IPS-18c (cell line): ENCODE results near the gene BLCAP.
"Not testable (repeated sequence)": the region's sequence is repeated elsewhere in the genome, so short reads cannot be mapped to it uniquely, and the experiment has no call there.

Experiments
- H3K4me3 ChIP-seq: 2 replicates; pipeline ENCODE4 v1.7.0; 2013; ENCODE audit warnings: low read depth, mild to moderate bottlenecking, low read length, moderate library complexity; ENCODE audit not compliant: insufficient read depth
- H3K9me3 ChIP-seq: one replicate; pipeline ENCODE4 v1.6.1; 2013; ENCODE audit warnings: mild to moderate bottlenecking, low read length, moderate library complexity; ENCODE audit not compliant: control insufficient read depth, insufficient read depth

BLCAP gene

DNA sequence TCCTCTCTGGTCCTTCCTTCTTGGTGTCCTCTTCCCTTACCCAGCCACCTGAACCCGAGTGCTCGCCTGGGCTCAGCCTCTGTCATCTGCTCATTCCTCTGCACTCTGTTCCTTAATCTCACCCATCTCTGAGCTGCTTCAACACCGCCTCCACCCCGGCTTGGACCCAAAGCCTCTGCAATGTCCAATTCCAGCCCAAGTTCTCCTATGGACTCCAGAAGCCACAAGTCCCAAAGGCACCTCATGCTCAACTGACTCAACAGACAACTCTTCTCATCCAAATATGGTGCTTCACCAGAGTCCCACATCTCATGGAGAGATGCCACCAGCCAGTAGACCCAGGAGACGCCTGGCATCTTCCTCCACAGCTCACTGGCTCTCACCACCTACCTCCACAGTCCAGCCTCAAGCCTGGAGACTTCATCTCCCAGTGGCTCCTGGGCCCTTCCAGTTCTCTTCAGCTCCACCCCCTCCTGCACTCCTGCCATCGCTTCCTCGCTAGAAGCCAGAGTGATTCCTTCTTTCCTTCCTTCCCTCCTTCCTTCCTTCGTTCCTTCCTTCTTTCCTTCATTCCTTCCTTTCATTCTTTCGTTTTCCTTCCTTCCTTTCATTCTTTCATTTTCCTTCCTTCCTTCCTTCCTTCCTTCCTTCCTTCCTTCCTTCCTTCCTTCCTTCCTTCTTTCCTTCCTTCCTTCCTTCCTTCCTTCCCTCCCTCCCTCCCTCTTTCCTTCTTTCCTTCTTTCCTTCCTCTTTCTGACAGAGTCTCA lies 47.6 kb downstream of the BLCAP start:
- Histone ChIP-seq H3K4me3 (no peak overlapping the region), H3K9me3 (no peaks in the 10 kb centered on the region)

DNA sequence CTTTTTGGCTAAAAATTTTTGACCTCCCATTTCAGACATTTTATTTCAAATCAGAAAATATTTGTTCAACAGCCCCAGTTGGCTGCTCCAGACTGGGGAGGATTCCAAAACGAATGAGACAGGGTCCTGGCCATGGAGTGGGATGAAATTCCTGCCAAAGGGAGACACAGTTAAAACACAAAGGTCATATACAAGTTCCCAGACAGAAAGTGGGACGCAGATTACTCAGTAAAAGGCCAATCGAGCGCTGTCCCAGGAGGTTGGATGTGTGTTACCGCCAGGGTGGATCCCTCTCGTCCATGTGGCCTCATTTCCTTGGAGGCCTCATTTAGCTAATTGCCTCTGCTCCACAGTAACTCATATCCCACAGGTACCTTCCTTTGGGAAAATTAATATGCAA lies 48.4 kb downstream of the BLCAP start:
- Histone ChIP-seq H3K4me3 (no peak overlapping the region), H3K9me3 (no peaks in the 10 kb centered on the region)

DNA sequence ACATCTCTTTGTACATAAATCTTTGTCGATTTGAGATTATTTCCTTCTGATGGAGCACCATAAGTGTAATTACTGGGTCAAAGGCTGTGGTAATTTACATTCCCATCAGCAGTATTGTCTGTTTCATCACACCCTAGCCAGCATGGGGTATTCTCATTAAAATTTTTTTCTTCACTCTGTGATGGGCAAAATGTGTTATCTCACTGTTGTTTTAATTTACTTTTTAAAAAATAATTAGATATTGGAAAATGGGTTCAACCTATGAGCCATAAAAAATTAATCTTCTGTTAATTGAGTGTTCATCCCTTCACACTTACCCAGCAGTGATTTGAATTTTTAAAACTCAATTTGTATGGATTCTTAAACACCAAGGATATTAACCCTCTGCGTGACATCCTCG lies 50.6 kb downstream of the BLCAP start:
- Histone ChIP-seq H3K4me3 (no peak overlapping the region), H3K9me3 (no peaks in the 10 kb centered on the region)

DNA sequence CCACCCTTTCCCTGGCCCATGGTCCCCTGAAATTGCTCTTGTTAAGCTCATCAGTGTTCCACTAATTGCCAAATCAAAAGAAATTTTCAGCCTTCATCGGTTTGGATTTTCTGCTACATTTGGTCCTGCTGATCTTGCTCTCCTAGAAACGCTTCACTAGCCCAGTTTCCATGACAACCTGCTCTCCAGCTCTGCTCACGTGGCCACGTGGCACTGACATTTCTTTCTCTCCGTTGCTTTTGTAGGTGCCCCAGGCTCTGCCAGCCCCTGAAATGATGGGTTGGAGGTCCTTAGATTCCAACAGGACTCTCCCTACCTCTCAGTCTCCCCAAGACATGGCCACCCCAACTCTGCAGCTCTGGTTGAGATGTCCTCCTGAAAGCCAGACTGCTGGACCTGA lies 52.4 kb downstream of the BLCAP start:
- no peaks in the 10 kb centered on the region for H3K9me3 ChIP-seq
- H3K4me3 ChIP-seq = no peak overlapping the region

DNA sequence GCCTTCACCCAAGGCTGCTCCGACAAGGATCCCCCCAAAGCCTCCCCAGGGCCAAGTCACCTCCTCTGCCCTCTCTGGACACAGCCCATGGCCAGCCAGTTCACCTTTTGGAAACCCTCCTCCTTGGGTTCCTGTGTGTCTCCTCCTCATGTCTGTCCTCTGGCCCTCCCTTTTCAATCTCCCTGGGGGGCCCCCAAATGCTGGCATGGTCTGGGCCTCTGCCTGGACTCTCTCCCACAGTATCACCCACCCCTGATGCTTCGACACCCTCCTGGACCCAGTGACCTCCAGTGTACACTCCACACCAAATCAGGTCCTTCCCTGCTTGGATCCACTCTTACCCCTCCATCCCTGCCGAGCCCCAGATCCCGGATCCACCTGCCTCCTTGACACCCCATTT lies 53.3 kb downstream of the BLCAP start:
- H3K9me3 ChIP-seq = no peaks in the 10 kb centered on the region
- no peak overlapping the region for H3K4me3 ChIP-seq

DNA sequence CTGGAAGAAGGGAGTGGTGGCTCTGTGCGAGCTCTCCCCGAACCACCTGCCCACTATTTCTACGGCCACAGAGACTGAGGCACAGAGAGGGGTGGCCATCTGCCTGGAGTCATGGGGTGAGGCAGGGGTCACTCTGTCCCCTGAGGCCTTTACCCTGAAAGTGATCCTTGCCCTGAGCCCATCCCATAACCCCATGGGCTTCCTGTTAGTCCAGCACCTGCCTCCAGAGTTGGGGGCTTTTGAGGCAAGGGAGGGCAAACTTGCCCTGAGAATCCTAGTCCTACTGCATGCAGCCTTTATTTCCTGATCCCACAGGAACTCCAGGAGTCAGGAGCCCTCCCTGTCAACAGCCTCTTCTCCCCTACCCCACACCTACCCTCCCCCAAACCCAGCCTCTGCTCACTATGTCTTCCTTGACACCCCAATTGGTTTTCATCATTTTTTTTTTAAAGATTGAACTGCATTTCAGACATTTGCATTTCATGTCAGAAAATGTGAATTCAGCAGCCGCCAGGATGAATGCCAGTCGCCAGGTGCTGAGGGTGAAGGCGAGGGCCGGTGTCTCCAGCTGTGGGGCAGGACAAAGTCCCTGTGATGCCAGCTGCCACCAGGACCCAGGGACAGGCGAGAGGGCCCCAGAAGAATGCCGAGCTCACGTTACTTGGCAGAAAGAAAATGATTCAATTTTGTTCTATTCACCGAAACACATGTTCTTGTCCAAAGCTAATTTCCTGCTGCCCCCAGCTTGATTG lies 54.3 kb downstream of the BLCAP start:
- no peak overlapping the region for H3K4me3 ChIP-seq
- H3K9me3 ChIP-seq = no peaks in the 10 kb centered on the region

DNA sequence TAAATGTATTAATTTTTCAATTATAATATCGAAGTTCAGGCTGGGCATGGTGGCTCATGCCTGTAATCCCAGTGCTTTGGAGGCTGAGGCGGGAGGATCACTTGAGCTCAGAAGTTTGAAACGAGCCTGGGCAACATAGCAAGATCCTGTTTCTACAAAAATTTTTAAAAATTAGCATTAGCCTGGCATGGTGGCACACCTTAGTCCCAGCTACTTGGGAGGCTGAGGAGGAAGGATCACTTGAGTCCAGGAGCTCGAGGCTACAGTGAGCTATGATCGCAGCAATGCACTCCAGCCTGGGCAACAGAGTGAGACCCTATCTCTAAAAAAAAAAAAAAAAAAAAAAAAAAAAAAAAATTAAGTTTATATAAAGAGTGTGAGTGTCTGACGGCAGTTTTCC lies 55.2 kb downstream of the BLCAP start:
- not testable (repeated sequence) for H3K9me3 ChIP-seq, H3K4me3 ChIP-seq

DNA sequence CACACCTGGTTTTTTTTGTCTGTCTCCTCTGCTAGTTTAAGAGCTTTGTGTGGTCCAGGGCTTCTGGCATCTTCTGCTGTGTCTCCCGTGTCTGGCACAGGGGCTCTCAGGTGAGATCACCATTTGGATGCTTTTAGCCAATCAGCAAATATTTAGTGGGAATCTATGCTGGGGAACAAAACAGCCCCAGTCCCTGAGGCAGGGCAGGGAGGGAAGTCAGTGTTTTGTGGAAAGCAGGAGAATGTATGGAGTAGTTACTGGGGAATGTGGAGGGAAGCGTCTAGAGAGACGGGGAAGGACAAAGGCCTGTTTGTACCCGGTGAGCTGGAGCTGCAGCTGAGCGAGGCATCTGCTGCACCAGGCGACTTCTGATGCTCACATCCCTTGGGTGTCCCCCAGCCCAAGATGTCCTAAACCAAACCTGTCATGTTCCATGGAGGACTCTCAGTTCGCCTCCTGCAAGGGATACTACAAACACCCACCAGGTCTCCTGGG lies 55.9 kb downstream of the BLCAP start:
- Histone ChIP-seq H3K4me3 (no peak overlapping the region), H3K9me3 (no peaks in the 10 kb centered on the region)

DNA sequence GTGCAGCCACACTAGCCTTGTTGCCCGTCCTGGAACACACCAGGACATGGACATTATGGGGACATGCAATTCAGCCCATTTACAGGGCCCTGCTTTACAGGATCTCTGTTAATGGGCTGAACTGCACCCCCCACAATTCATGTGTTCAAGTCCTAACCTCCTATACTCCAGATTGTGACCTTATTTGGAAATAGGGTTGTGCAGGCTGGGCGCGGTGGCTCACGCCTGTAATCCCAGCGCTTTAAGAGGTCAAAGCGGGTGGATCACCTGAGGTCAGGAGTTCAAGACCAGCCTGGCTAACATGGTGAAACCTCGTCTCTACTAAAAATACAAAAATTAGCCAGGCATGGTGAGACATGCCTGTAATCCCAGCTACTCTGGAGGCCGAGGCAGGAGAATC lies 57.5 kb downstream of the BLCAP start:
- H3K9me3 ChIP-seq, H3K4me3 ChIP-seq: not testable (repeated sequence)

DNA sequence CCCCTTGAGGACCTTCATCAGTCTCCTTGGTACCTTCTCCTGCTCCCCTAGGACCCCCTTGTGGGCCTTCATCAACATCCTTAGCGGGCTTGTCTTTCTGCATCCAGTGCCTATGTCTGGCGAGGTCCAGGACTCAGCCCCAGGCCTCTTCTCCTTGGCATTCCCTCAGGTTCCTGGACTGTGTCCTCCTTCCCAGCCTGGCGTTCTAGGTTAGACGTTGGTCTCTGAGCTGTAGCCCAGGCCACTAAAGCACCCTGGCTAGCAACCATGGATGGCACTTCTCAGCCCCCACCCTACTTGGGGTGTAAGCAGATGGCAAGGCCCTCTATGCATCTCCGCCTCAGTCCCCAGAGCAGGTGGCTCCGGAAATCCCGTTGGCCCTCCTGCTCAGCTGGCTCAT lies 58.1 kb downstream of the BLCAP start:
- no peak overlapping the region; the same call in 1 of the 2 replicates for H3K4me3 ChIP-seq
- no peaks in the 10 kb centered on the region for H3K9me3 ChIP-seq

DNA sequence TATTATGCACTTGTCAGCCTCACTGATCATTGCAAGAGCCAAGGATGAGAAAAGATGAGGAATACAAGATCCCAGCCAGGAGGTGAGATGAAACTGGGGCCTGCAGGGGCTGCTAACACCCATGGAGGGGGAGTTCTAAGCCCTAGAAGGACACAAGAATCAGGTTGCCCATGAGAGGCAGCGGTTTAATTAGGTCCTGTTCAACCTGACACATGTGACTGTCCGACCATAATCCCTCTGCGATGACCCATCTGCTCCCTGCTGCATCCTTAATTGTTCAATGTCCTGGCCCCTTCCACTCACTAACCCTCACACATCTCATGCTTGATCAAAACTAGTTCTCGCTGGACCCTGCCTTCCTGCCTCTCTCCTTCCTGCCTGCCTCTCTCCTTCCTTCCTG lies 58.8 kb downstream of the BLCAP start:
- Histone ChIP-seq H3K4me3 (no peak overlapping the region), H3K9me3 (no peaks in the 10 kb centered on the region)
